Measurements from ENCODE around the gene NHSL2.
A peak's percentile ranks its signal among the peaks of the same experiment; 100 is the strongest.

NHSL2 gene

GRCh38 chrX:72031634-72032033, 121.0 kb downstream of the NHSL2 start:
- H3K36me3 ChIP-seq (ENCODE audit: control insufficient read depth, low read depth, low read length), result no peaks in the 10 kb centered on the region
- no peak overlapping the region for H3K9ac ChIP-seq (ENCODE audit: low read length)
- no peaks in the 10 kb centered on the region for H3K27me3 ChIP-seq (ENCODE audit: control insufficient read depth, insufficient read depth, low read length)
- H3K27ac ChIP-seq (ENCODE audit: low read length), result no peak overlapping the region
- H3K4me1 ChIP-seq (ENCODE audit: control insufficient read depth, low read depth, low read length), result no peaks in the 10 kb centered on the region
- H3K9me3 ChIP-seq (ENCODE audit: control insufficient read depth, low read depth, low read length), result peaks cover 6% of the 10 kb centered on the region
- no peak overlapping the region for H3K4me3 ChIP-seq (ENCODE audit: low read length)

GRCh38 chrX:72037601-72038000, 127.0 kb downstream of the NHSL2 start:
- H3K27ac ChIP-seq (ENCODE audit: low read length), result no peak overlapping the region
- peaks cover 2% of the 10 kb centered on the region for H3K9me3 ChIP-seq (ENCODE audit: control insufficient read depth, low read depth, low read length)

GRCh38 chrX:72038016-72038415, 127.4 kb downstream of the NHSL2 start:
- Histone ChIP-seq H3K9me3 (ENCODE audit: control insufficient read depth, low read depth, low read length) (peaks cover 2% of the 10 kb centered on the region), H3K36me3 (ENCODE audit: control insufficient read depth, low read depth, low read length) (no peaks in the 10 kb centered on the region), H3K4me1 (ENCODE audit: control insufficient read depth, low read depth, low read length) (no peaks in the 10 kb centered on the region), H3K27ac (ENCODE audit: low read length) (no peak overlapping the region), H3K9ac (ENCODE audit: low read length) (no peak overlapping the region), H3K27me3 (ENCODE audit: control insufficient read depth, insufficient read depth, low read length) (no peaks in the 10 kb centered on the region), H3K4me3 (ENCODE audit: low read length) (no peak overlapping the region)

More at GRCh38 chrX:72037601-72038000, 127.0 kb downstream of the NHSL2 start:
- H3K36me3 ChIP-seq (ENCODE audit: control insufficient read depth, low read depth, low read length), result no peaks in the 10 kb centered on the region
- H3K4me3 ChIP-seq (ENCODE audit: low read length), result no peak overlapping the region
- H3K9ac ChIP-seq (ENCODE audit: low read length), result no peak overlapping the region
- no peaks in the 10 kb centered on the region for H3K4me1 ChIP-seq (ENCODE audit: control insufficient read depth, low read depth, low read length)
- no peaks in the 10 kb centered on the region for H3K27me3 ChIP-seq (ENCODE audit: control insufficient read depth, insufficient read depth, low read length)

- H3K9me3 ChIP-seq (ENCODE audit: control insufficient read depth, low read depth, low read length), result peaks cover 2% of the 10 kb centered on the region
- H3K27me3 ChIP-seq (ENCODE audit: control insufficient read depth, insufficient read depth, low read length), result no peaks in the 10 kb centered on the region
- H3K36me3 ChIP-seq (ENCODE audit: control insufficient read depth, low read depth, low read length), result no peaks in the 10 kb centered on the region
- H3K4me3 ChIP-seq (ENCODE audit: low read length), result no peak overlapping the region
- no peak overlapping the region for H3K27ac ChIP-seq (ENCODE audit: low read length)
- no peaks in the 10 kb centered on the region for H3K4me1 ChIP-seq (ENCODE audit: control insufficient read depth, low read depth, low read length)
- H3K9ac ChIP-seq (ENCODE audit: low read length), result no peak overlapping the region
Observed at GRCh38 chrX:72038868-72039267, 128.2 kb downstream of the NHSL2 start.

- H3K36me3 ChIP-seq (ENCODE audit: control insufficient read depth, low read depth, low read length), result no peaks in the 10 kb centered on the region
Observed at GRCh38 chrX:72040506-72040905, 129.9 kb downstream of the NHSL2 start.

GRCh38 chrX:72041176-72041575, 130.5 kb downstream of the NHSL2 start:
- Histone ChIP-seq H3K9me3 (ENCODE audit: control insufficient read depth, low read depth, low read length) (peaks cover 6% of the 10 kb centered on the region), H3K27ac (ENCODE audit: low read length) (no peak overlapping the region), H3K4me3 (ENCODE audit: low read length) (no peak overlapping the region), H3K9ac (ENCODE audit: low read length) (no peak overlapping the region), H3K4me1 (ENCODE audit: control insufficient read depth, low read depth, low read length) (peaks cover 2% of the 10 kb centered on the region), H3K27me3 (ENCODE audit: control insufficient read depth, insufficient read depth, low read length) (no peaks in the 10 kb centered on the region), H3K36me3 (ENCODE audit: control insufficient read depth, low read depth, low read length) (no peaks in the 10 kb centered on the region)

More at GRCh38 chrX:72040506-72040905, 129.9 kb downstream of the NHSL2 start:
- Histone ChIP-seq H3K4me1 (ENCODE audit: control insufficient read depth, low read depth, low read length) (no peaks in the 10 kb centered on the region), H3K9ac (ENCODE audit: low read length) (no peak overlapping the region), H3K27ac (ENCODE audit: low read length) (no peak overlapping the region), H3K4me3 (ENCODE audit: low read length) (no peak overlapping the region), H3K27me3 (ENCODE audit: control insufficient read depth, insufficient read depth, low read length) (no peaks in the 10 kb centered on the region), H3K9me3 (ENCODE audit: control insufficient read depth, low read depth, low read length) (peaks cover 2% of the 10 kb centered on the region)

GRCh38 chrX:72041871-72042851, 131.5 kb downstream of the NHSL2 start:
- no peaks in the 10 kb centered on the region for H3K36me3 ChIP-seq (ENCODE audit: control insufficient read depth, low read depth, low read length)
- peaks cover 9% of the 10 kb centered on the region for H3K9me3 ChIP-seq (ENCODE audit: control insufficient read depth, low read depth, low read length)
- peaks cover 6% of the 10 kb centered on the region for H3K4me1 ChIP-seq (ENCODE audit: control insufficient read depth, low read depth, low read length)
- H3K9ac ChIP-seq (ENCODE audit: low read length), result no peak overlapping the region
- H3K4me3 ChIP-seq (ENCODE audit: low read length), result no peak overlapping the region
- H3K27me3 ChIP-seq (ENCODE audit: control insufficient read depth, insufficient read depth, low read length), result no peaks in the 10 kb centered on the region
- no peak overlapping the region for H3K27ac ChIP-seq (ENCODE audit: low read length)

GRCh38 chrX:72042852-72043248, 132.2 kb downstream of the NHSL2 start:
- Histone ChIP-seq H3K4me1 (ENCODE audit: control insufficient read depth, low read depth, low read length) (peaks cover 6% of the 10 kb centered on the region), H3K4me3 (ENCODE audit: low read length) (no peak overlapping the region), H3K9ac (ENCODE audit: low read length) (no peak overlapping the region), H3K27me3 (ENCODE audit: control insufficient read depth, insufficient read depth, low read length) (no peaks in the 10 kb centered on the region), H3K9me3 (ENCODE audit: control insufficient read depth, low read depth, low read length) (peaks cover 9% of the 10 kb centered on the region), H3K36me3 (ENCODE audit: control insufficient read depth, low read depth, low read length) (no peaks in the 10 kb centered on the region), H3K27ac (ENCODE audit: low read length) (no peak overlapping the region)

GRCh38 chrX:72043636-72044035, 133.0 kb downstream of the NHSL2 start:
- Histone ChIP-seq H3K9me3 (ENCODE audit: control insufficient read depth, low read depth, low read length) (peaks cover 9% of the 10 kb centered on the region), H3K4me1 (ENCODE audit: control insufficient read depth, low read depth, low read length) (peaks cover 6% of the 10 kb centered on the region), H3K9ac (ENCODE audit: low read length) (no peak overlapping the region), H3K36me3 (ENCODE audit: control insufficient read depth, low read depth, low read length) (no peaks in the 10 kb centered on the region), H3K4me3 (ENCODE audit: low read length) (no peak overlapping the region), H3K27me3 (ENCODE audit: control insufficient read depth, insufficient read depth, low read length) (no peaks in the 10 kb centered on the region), H3K27ac (ENCODE audit: low read length) (no peak overlapping the region)

GRCh38 chrX:72045141-72045540, 134.5 kb downstream of the NHSL2 start:
- Histone ChIP-seq H3K4me1 (ENCODE audit: control insufficient read depth, low read depth, low read length) (peaks cover 6% of the 10 kb centered on the region), H3K4me3 (ENCODE audit: low read length) (no peak overlapping the region), H3K9ac (ENCODE audit: low read length) (no peak overlapping the region), H3K36me3 (ENCODE audit: control insufficient read depth, low read depth, low read length) (no peaks in the 10 kb centered on the region), H3K9me3 (ENCODE audit: control insufficient read depth, low read depth, low read length) (peaks cover 6% of the 10 kb centered on the region), H3K27ac (ENCODE audit: low read length) (no peak overlapping the region), H3K27me3 (ENCODE audit: control insufficient read depth, insufficient read depth, low read length) (no peaks in the 10 kb centered on the region)

GRCh38 chrX:72045552-72046277, 135.1 kb downstream of the NHSL2 start:
- H3K9ac ChIP-seq (ENCODE audit: low read length), result peak overlapping the region; percentile 37
- H3K9me3 ChIP-seq (ENCODE audit: control insufficient read depth, low read depth, low read length), result peaks cover 6% of the 10 kb centered on the region
- no peak overlapping the region for H3K4me3 ChIP-seq (ENCODE audit: low read length)
- no peaks in the 10 kb centered on the region for H3K27me3 ChIP-seq (ENCODE audit: control insufficient read depth, insufficient read depth, low read length)
- no peaks in the 10 kb centered on the region for H3K36me3 ChIP-seq (ENCODE audit: control insufficient read depth, low read depth, low read length)
- H3K4me1 ChIP-seq (ENCODE audit: control insufficient read depth, low read depth, low read length), result peaks cover 6% of the 10 kb centered on the region
- peak overlapping the region; percentile 79 for H3K27ac ChIP-seq (ENCODE audit: low read length)
